ENCODE measurements around the gene ACOT6. TPM values are rescaled to one million over a fixed set of nuclear protein-coding genes. Genes with fewer than 3 reads are reported as not detected.

The ACOT6 gene
- total and polyA plus RNA-seq, 9 of the 15 experiments (the other 6 are each of a cell fraction or from before 2014, with no cell fraction given) = not detected

- Histone ChIP-seq H3K4me3 (no peak overlapping the region), H3K9me3 (replicated peaks; ENCODE audit: control insufficient read depth, insufficient read depth, low read depth, low read length) (no peaks in the 10 kb centered on the region), H4K20me1 (replicated peaks; ENCODE audit: control insufficient read depth, insufficient read depth, low read length) (no peaks in the 10 kb centered on the region), H3K27ac (ENCODE audit: extremely low read depth, low read depth, low read length) (no peak overlapping the region), H2AFZ (ENCODE audit: low read depth, low read length) (no peak overlapping the region), H3K79me2 (ENCODE audit: control insufficient read depth, insufficient read depth, low read length) (no peaks in the 10 kb centered on the region), H3K9ac (ENCODE audit: insufficient read depth in 1 of 2, low read depth in 2 of 2, low read length in 2 of 2) (no peak overlapping the region), H3K9me1 (ENCODE audit: control insufficient read depth, insufficient read depth, low read length) (no peaks in the 10 kb centered on the region), H3K27me3 (ENCODE audit: control insufficient read depth in 2 of 2, insufficient read depth in 2 of 2, low read length in 2 of 2) (no peaks in the 10 kb centered on the region), H3K4me1 (replicated peaks in 1 of 2; ENCODE audit: control insufficient read depth in 2 of 2, insufficient read depth in 2 of 2, low read length in 2 of 2) (no peaks in the 10 kb centered on the region), H3K36me3 (ENCODE audit: control insufficient read depth, insufficient read depth, low read length) (no peaks in the 10 kb centered on the region), H3K4me2 (ENCODE audit: insufficient read depth, low read length) (no peak overlapping the region)
- no TSS peak for BruUV-seq (replicated peaks)
- ATAC-seq (no peak), DNase-seq (ENCODE audit: extremely low read depth in 1 of 4, low spot score in 3 of 4) (no peak), FAIRE-seq (no peak)
- in situ Hi-C loops (cut with MboI) (no loop called here), intact Hi-C loops (cut with micrococcal nuclease) (no loop called here)
- 0% methylated on average over 1 of the region's 1 CpG for WGBS (ENCODE audit: insufficient coverage, low coverage, missing lambda C conversion rate)
- no peak for TF ChIP-seq ZNF184 (CRISPR knock-in tag; IDR thresholded peaks at IDR 0.05)
- no peak for TF ChIP-seq ATF2 (CRISPR knock-in tag; IDR thresholded peaks at IDR 0.05)
- TF ChIP-seq ZNF175 (CRISPR knock-in tag; IDR thresholded peaks at IDR 0.05; ENCODE audit: low read depth) = no peak
- TF ChIP-seq MCM3 (IDR thresholded peaks at IDR 0.05) = no peak
- no peak for TF ChIP-seq SMAD2 (IDR thresholded peaks at IDR 0.05; ENCODE audit: low read depth, low read length)
- TF ChIP-seq SIX5 (IDR thresholded peaks at IDR 0.05; ENCODE audit: borderline replicate concordance in 1 of 2, insufficient read depth in 1 of 2, low read depth in 1 of 2, low read length in 2 of 2) = no peak
- TF ChIP-seq ZNF24 (IDR thresholded peaks at IDR 0.05) = no peak
- no peak for TF ChIP-seq HNRNPK (IDR thresholded peaks at IDR 0.05; ENCODE audit: low read depth, low read length, poor library complexity, severe bottlenecking)
- TF ChIP-seq ZNF445 (CRISPR knock-in tag; IDR thresholded peaks at IDR 0.05; ENCODE audit: low read depth) = no peak
- POLR2A ChIA-PET = interaction anchor here (0.7 kb wide), 1 partner anchor 700 kb away, joined by 3 read pairs; no protein-coding TSS in a partner anchor
- CTCF ChIA-PET (ENCODE audit: low intra/inter-chr PET ratio) = no interaction called here
These were observed 7.2 kb downstream of the ACOT6 start for GRCh38 chr14:73619524-73619923.
